Measurements from ENCODE around the gene AIP.

GRCh38 chr11:67438158-67438902 is 44.5 kb upstream of the AIP start:
- TF ChIP-seq, protein P1, sequence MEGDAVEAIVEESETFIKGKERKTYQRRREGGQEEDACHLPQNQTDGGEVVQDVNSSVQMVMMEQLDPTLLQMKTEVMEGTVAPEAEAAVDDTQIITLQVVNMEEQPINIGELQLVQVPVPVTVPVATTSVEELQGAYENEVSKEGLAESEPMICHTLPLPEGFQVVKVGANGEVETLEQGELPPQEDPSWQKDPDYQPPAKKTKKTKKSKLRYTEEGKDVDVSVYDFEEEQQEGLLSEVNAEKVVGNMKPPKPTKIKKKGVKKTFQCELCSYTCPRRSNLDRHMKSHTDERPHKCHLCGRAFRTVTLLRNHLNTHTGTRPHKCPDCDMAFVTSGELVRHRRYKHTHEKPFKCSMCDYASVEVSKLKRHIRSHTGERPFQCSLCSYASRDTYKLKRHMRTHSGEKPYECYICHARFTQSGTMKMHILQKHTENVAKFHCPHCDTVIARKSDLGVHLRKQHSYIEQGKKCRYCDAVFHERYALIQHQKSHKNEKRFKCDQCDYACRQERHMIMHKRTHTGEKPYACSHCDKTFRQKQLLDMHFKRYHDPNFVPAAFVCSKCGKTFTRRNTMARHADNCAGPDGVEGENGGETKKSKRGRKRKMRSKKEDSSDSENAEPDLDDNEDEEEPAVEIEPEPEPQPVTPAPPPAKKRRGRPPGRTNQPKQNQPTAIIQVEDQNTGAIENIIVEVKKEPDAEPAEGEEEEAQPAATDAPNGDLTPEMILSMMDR (IDR thresholded peaks at IDR 0.05): no peak
- TF ChIP-seq POLR2A (IDR thresholded peaks at IDR 0.05): no peak

Measured in testis (tissue), 2 donors.